Inflammatory macrophage (primary cell): ENCODE measurements around the gene PKP2.
"Not testable (repeated sequence)": the region's sequence is repeated elsewhere in the genome, so short reads cannot be mapped to it uniquely, and the experiment has no call there.

Experiments
- DNase-seq, 2 donors: peaks; one replicate each; pipeline ENCODE4 v3.0.0-alpha.2; 2020 to 2022

Gene PKP2

DNA sequence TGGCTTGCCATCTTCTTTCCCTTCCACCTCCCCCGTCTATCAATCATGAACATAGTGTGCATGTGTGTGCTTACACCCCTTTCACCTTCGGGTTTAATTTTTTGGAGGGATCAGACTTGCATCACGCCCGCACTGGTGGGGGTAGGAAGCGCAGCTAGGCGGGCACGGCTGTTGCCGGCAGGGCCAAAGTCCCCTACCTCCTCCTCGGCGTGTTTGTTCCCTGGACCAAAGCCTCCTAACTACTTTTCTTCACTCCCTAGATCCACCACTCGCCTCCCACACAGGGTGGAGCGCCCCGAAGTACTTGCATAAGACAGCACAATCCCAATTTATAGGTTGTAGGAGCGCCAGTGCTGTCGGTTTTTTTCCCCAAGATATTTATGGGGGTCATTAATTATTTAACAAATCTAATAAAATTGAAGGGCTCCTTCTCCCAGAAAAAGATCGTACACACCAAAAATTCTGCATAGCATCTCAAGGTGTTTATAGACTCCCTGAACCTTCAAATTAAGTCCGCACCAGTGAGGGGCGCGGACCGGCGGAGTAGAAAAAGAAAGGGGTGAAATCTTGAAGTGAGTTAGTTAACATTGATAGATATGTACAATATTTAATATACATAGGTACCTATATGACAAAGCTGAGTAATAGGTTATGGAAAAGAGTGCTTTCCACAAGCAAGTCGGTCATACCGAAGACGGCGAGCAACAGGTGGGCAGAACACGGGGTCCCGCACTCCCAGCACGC is 717 bp downstream of the PKP2 start:
- DNase-seq, result no peak

DNA sequence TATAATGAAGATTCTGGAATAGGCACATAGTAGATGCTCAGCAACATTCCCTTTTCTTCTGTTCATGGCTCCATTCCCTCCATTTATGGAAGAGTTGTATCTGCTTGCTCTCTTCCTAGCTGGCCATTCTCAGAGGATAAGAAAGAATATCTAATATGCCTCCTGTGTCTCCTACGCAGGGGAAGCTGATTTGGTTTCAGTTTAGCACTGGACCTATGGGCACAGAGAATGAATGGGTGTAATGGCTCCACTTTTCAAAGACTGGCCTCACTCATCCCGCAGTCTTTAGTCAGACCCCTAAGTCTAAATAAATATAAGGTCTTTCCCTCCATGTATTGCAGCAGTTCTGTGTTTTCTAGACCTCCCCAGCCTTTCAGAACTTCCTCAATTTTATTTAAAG is 2.0 kb downstream of the PKP2 start:
- no peak for DNase-seq

DNA sequence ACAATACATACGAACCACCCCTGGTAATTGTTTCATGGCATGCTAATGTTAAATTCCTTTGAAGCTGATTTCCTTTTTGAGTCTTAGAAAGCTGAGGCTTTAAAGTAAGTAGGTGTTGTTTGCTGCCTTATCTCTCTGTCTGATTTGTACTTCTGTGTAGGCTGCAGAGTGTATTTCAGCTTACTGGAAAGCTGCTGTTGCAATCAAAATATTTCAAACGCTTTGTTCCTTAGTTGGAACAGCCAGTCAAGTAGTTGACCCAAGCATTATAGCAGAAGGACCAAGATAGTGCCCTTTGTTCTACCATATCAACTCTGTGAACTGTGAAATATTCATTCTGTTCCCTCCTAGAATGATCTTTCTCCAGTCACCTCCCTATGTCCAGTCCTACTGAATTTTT is 3.1 kb downstream of the PKP2 start:
- DNase-seq, result peak; percentile 64 to 69

DNA sequence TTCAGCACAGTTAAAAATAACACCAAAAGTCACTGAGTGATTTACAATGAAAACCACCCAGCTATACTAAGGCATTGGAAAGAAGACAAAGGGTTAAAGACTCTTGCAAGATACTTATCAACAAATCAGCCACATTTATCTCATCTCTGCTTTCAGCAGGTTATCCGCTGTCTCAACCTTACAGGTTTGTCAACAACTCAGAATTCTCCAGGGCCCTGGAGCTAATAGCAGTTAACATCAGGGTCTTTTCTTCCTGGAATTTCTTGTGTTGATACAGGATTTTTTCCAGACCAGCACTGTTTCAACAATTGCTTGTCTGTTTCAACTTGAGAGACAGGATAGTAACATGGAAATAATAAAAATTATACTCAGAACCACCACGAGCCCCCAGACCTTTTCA is 3.5 kb downstream of the PKP2 start:
- no peak for DNase-seq

DNA sequence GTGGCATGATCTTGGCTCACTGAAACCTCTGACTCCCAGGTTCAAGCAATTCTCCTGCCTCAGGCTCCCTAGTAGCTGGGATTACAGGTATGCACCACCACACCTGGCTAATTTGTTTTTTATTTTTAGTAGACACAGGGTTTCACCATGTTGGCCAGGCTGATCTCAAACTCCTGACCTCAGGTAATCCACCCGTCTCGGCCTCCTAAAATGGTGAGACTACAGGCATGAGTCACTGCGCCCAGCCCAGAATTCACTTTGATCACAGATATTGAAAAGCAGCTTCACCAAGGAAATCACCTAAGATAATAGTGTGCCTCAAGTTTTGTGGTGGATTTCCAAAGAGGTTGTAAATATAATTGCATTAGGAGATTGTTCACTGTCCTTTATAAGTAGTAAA is 4.2 kb downstream of the PKP2 start:
- not testable (repeated sequence) for DNase-seq

DNA sequence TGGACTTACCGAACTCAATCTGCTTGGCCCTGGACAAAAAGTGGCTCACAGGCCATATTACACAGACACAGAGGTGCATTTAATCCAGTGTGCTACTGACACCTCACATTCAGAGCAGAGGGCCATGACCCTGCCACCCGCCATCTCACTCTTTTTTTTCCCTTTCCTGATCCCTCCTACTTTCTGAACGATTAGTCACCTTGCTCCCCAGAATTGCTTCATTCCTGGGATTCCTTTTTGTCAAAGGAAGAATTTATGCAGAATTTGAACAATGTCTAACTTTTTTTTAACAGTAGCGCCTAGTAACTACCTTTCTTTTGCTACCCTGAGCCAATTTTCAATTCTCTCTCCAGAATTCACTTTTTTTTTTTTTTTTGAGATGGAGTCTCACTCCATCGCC is 4.6 kb downstream of the PKP2 start:
- no peak for DNase-seq

DNA sequence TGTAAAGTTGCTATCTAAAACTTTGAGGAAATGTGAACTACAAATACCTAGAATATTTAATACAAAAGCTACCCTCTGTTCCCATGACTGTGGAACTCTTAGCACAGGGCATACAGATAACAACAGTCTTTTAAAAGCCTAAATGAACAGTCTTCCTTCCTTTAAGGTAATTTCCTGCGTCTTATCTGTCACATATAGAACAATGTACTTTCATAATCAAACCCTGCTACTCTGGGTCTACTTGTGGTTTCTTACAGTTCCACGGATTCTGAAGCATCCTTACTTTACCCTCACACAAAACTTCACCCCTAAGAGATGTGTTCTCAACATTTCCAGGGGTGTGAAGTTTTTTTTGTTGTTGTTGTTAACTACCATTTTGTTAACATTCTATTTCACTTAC is 5.1 kb downstream of the PKP2 start:
- no peak for DNase-seq

DNA sequence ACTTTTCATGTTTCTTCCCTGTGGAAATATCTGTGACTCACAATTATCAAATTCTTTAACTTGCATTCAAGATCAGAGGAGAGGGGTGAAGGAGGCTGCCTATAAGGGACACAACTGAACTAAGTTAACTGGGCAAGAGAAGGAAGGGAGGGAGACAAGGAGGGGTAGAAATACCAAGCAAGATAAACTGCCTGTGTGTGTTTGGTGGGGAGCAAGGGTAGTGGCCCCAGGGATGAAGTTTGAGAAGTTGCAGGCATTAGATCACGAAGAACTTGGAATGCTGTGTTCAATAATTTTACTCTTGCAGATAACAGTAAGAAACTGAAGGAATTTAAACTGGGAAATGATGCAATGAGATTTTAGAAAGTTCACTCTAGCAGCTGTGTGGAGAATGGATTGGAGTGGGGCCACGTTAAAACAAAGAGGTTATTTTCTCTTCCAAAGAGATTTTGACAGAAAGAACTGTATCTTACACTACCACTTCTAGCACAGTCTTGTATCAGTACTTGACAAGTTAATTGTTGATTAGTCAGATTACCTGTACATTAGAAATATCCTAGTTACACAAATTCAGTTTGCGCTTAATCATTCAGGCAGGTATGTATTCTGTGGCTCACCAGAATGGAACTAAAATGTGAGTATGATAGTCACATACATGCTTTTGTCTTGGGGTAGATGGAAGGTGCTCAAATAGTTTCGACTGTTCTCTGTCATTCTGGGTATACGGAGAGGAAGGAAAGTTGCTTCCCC is 7.4 kb downstream of the PKP2 start:
- no peak for DNase-seq

DNA sequence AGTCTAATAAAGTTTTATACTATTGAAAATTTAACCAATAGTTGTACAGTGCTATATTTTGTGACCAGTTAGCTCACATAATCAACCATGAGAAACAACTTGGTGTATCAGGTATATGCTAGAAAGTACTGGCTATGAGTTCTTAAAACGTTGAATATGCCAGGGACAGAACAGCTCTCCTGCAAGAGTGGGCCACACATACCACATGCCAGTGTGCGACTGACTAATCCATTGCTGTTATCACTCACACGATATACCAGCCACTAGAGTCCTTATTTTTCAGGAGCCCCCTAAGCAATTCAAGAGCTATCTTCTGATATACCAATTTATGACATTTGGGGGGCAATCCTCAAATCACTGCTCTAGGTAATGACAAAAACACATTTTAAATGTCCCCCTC is 9.5 kb downstream of the PKP2 start:
- no peak for DNase-seq

DNA sequence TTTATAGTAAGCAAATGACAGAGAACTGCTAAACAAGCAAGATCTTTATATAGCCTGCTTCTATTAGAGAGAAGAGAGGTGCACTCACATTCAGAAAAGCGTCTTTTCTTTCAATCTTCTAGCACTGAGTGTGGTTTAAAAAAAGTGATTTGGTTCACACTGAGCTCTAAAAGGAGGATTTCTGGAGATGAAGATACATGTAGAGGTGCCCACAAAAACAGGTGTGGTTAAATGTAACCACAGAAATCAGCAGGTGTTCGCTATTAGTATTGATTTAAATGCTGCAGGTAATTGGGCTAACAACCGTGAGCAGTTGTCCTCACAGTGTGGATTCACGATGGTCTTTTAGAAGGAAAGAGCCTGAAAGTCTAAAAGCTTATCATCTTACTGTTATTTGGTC is 10.7 kb downstream of the PKP2 start:
- no peak for DNase-seq

DNA sequence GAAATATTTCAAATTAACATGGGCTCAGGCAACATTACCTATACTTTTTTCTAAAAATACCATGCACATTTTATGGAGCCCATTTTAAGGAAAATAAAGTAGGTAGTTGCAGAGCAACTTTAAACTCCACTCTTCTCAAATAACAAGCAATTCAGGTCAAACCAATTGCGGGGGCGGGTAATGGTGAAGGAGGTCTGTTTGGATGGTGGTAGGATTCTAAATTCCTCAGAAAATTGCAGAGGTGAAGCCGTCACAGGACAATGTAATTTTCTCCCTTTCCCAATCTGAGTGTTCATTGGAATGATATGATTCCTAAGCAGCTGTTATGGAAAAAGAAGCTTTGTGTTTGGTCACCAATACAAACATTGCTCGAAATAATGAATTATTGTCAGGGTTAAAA is 11.6 kb downstream of the PKP2 start:
- DNase-seq, result no peak

DNA sequence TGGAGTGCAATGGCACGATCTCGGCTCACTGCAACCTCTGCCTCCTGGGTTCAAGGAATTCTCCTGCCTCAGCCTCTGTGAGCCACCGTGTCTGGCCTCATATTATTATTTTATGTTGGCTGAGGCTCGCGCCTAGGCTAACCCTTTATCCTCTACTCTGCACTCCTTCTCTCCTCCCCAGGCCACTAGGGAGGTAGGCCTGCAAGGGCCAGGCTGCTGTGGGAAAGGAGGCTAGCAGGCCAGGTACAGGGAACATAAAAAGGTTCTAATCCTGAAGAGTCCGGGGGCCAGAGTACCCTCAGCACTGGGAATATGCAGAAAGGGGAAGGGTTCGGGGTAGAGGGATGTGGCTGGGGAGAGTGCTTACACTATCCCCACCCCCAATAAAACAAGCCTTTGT is 14.9 kb downstream of the PKP2 start:
- no peak for DNase-seq

DNA sequence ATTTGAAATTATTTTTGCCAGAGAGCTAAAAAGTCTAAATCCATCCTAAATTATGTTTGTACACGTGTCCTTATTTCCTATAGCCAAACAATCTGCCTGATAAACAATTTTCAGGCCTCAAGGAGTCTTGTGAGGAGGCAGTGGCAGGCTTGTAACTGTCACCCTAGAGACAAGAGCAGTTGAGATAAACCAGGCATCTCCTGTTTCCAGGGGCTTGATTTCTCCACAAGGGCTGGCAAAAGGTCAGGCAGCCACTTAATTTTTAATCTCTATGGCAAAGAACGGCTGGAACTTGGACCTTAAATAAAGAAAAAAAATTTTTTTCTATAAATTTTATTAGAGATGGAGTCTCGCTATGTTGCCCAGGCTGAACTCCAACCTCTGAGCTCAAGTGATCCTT is 15.5 kb downstream of the PKP2 start:
- no peak for DNase-seq

DNA sequence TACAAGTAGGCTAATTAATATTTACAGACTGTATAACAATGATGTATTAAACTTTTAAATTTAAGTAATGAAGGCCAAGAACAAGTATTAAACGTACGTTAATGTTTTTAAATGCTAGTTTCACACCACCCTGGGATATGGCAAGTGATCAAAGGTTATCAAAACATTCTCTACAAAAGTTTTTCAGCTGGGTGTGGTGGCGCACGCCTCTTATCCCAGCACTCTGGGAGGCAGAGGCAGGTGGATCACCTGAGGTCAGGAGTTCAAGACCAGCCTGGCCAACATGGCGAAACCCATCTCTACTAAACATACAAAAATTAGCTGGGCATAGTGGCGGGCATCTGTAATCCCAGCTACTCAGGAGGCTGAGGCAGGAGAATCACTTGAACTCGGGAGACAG is 17.5 kb downstream of the PKP2 start:
- not testable (repeated sequence) for DNase-seq

DNA sequence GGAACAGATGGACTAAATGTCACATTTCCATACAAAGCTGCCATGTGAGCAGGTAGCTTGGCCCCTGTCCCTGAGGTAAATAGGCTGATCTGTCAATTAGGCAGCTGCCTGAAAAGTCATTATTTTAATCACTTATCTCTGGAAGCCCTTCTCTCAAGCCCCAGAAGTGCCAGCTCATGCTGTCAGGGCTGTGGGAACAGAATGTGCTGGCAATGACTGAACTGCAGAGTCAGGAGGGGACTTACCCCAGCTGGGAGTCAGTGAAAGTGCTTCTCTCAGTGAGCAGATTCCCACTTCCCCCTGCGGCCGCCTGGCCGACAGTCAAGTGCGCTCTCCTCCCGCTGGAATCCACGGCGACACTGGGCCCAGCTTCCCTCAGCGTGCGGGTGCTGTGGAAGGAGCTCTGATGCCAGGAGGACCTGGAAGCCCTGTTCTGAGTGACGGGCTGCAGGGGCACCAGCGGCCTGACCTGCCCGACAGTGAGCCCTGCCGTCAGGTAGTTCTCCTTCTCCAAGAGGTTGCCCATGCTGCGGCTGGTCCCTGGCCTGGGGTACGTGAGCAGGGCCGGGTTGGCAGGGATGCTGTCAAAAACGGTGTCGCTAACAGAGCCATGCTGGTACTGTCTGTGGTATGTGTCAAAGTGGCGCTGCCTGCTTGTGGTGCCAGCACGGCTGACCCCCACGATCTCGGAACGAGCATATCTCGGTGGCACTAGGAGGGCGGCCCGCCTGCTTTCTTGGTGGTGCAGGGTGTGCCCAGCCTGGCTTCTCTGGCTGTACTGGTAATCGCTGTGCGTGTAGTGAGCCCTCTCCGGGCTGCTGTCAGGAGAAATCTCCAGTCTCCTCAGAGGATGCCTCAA is 18.7 kb downstream of the PKP2 start:
- DNase-seq, result peak in 1 of 2 donors; percentile 34

DNA sequence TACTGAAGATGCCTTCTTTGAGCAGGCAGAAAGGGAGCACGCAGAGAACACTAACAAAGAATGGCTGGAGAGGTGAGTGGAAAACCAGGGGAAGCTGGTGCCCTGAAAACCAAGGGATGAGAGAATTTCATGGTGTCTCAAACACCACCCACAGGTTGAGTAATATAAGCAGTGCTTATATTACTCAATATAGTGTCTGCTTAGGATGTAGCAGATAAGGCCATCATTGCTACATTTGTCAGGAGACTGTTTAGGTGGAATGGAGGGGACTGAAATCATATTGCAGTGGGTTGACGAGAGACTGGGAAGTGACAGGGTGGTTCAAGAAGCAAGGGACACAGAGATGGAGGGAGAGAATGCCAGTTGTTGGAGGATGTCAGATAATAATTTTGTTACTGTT is 20.6 kb downstream of the PKP2 start:
- DNase-seq, result peak; percentile 28 to 37

DNA sequence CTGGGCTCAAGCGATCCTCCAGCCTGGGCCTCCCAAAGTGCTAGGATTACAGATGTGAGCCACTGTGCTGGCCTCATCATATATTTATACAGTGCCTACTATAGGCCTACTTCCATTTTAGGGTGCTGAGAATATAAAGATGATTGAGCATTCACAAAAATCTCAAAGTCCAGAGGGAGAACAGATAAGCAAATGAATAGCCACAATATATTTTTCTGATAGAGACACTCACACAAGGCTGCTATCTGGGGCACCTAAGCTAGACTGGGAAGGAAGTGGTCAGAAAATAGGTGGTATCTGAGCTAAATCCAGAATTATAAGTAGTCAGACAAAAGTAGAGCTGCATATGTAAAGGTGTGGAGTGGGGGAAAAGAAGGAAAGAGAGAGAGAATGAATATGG is 21.6 kb downstream of the PKP2 start:
- no peak for DNase-seq

DNA sequence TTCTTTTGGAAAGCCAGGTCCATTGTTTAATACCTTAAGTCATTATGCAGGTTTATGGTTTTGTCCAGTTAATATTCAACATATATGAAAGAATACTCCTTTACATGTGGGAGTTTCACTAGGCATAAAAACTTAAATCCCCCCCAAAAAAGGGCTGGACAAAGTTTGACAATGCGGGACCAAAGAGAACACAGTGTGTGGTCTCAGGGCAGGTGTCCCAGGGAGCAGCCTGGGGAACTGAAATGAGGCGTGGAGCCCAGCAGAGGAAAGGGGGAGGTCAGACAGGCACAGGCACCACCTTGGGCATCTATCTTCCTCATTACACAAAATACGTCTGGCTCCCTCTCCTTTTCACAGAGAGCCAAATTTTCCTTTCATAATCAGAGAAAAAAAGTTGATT is 22.5 kb downstream of the PKP2 start:
- DNase-seq, result no peak

DNA sequence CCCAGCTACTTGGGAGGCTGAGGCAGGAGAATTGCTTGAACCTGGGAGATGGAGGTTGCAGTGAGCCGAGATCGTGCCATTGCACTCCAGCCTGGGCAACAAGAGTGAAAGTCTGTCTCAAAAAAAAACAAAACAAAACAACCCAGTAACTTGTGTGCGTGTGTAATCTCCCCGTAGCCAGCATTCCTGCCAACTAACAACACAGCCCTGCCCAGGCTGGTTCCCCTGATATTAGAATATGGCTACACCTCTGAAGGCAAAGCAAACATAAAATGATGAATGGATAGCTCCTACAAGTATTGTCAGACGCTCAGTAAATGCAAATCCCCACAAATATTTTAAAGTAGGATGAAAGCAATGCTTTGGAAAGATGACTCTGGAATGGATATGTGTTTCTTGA is 24.2 kb downstream of the PKP2 start:
- not testable (repeated sequence) for DNase-seq

DNA sequence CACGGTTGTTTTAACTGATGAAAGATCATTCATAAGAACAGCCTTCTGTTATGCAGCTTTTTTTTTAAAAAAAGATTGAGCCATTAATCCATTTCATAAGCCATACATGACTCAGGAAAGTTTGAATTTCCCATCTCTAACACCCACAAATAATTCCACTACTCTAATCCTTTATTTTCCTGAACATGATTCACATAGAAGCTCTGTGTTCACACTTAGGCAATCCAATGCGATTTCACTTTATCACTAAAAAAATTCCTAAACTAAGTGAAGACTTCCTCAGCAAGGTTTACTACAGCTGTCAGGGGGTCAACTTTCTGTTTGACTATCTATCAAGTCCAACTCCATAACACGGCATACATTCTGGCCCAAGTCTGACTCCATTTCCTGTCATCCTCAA is 25.9 kb downstream of the PKP2 start:
- DNase-seq, result no peak

DNA sequence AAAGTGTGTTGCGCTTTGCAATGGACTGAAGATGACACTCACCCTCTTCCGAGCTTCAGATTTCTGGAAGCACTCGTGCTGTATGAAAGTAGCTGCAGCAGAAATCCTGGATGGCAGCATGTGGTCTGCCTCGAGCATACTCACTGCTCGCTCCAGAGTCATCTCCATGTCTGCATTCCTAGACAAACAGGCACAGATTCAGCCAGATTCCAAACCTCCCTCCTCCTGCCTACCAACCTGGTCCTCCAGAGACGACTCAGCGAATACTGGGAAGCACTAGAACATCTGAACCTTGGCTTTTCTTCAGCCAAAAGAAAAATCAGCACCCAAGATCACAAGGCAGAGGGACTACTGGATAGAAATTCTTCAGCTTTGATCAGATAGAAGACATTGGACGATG is 27.7 kb downstream of the PKP2 start:
- no peak for DNase-seq

DNA sequence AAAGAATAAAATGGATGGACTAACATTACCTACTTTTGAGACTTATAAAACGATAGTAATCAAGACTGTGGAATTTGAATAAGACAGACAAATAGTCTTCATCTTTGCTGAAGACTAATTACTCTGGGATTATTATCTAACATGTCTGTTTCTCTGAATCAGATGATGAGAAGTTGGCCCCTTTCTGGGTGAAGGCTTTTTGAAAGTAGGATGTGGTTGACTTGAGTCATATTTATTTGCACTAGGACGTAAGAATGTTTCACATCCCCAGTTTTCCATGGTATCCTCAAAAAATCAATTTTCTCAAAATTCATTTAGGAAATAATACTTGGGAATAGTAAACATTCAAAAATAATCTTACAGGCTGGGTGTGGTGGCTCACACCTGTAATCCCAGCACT is 31.8 kb downstream of the PKP2 start:
- no peak for DNase-seq

DNA sequence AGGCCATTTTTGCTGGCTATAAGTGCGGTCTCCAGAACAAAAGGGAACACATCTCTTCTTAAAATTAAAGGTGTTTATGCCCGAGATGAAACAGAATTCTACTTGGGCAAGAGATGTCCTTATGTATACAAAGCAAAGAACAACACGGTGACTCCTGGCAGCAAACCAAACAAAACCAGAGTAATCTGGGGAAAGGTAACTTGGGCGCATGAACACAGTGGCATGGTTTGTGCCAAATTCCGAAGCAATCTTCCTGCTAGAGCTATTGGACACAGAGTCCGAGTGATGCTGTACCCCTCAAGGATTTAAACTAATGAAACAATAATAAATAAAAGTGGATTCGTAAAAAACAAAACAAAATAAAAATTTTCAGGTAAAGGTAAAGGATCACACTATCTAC is 33.4 kb downstream of the PKP2 start:
- no peak for DNase-seq

DNA sequence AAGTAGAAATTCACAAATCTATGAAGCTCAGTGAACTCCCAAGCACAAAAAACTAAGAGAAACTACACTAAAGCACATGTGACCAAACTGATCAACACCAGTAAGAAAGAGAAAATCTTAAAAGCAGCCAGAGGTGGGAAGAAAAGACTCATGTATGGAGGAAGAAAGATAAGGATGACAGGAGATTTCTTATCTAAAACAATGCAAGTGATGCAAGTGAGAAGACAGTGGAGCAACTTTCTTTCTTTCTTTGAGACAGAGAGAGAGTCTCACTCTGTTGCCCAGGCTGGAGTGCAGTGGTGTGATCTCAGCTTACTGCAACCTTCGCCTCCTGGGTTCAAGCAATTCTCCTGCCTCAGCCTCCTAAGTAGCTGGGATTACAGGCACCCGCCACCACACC is 34.9 kb downstream of the PKP2 start:
- not testable (repeated sequence) for DNase-seq
